Gastrocnemius medialis (tissue), 4 donors: ENCODE measurements around the gene YIF1A. TPM values are rescaled to one million over a fixed set of nuclear protein-coding genes. Genes with fewer than 3 reads are reported as not detected.

Experiments used
- ATAC-seq, 2 donors: fragments of 150-250 bp; one replicate each; pipeline ENCODE4 v1.9.1; 2016
- DNase-seq, 2 donors: peaks; one replicate each; pipeline ENCODE4 v3.0.0-alpha.2; 2019
- H3K27ac ChIP-seq, 4 donors: fragments of 200-600 bp; sonication (generic); 1 replicate in 1 of 4; 2 replicates in 3 of 4; pipeline ENCODE4 v1.5.1; 2016 to 2018; ENCODE audit warnings: mild to moderate bottlenecking in 2 of 4, moderate library complexity in 1 of 4
- H3K27me3 ChIP-seq, 3 donors: fragments of 200-600 bp; sonication (generic) in 2 of 3; 1 replicate in 1 of 3; 2 replicates in 2 of 3; pipeline versions ENCODE4 v1.5.1 to v1.6.0; 2016 to 2019; ENCODE audit warnings: mild to moderate bottlenecking in 1 of 3, moderate library complexity in 1 of 3
- H3K36me3 ChIP-seq, 2 donors: fragments of 200-600 bp; sonication (generic) in 1 of 2; one replicate each; pipeline ENCODE4 v1.5.1; 2017 to 2018
- H3K4me1 ChIP-seq, 2 donors: fragments of 200-600 bp; sonication (generic) in 1 of 2; one replicate each; pipeline ENCODE4 v1.5.1; 2016 to 2017; ENCODE audit warnings: mild to moderate bottlenecking in 2 of 2
- H3K4me3 ChIP-seq, 4 donors: fragments of 200-600 bp; sonication (generic) in 3 of 4; 1 replicate in 1 of 4; 2 replicates in 3 of 4; pipeline ENCODE4 v1.5.1; 2016 to 2019; ENCODE audit warnings: mild to moderate bottlenecking in 2 of 4
- H3K9me3 ChIP-seq, 3 donors: fragments of 200-600 bp; sonication (generic) in 2 of 3; 1 replicate in 1 of 3; 2 replicates in 2 of 3; pipeline ENCODE4 v1.5.1; 2016 to 2019
- POLR2A ChIP-seq, 2 donors: fragments of 450-650 bp; IDR thresholded peaks; one replicate each; pipeline ENCODE4 v1.6.1; 2017; ENCODE audit warnings: antibody characterized with exemption in 2 of 2, mild to moderate bottlenecking in 2 of 2, moderate library complexity in 2 of 2
- in situ Hi-C, 4 donors: fragments of 200-750 bp; cut with MboI; loops; one replicate each; pipeline versions ENCODE4 v1.15.0 to v1.8.0; 2017; ENCODE audit warnings: low sequenced_read_pairs in 4 of 4
- intact Hi-C: fragments of 100-400 bp; cut with DNase I; formaldehyde crosslinking; loops from one replicate; pipeline ENCODE4 v1.15.1; 2023; ENCODE audit warnings: low total_unique reads
- total RNA-seq, 4 donors: library from RNA; depleted of rRNA; stranded (reverse); fragments of >200 nt; gene quantifications; one replicate each; pipeline versions ENCODE4 v1.1.0 to v1.2.3, GENCODE V29; 2016
- TF ChIP-seq, protein P1 (sequence below), 5 experiments: fragments of 450-650 bp in 3 of 5; fragments of 200-600 bp in 2 of 5; sonication (generic) in 2 of 5; IDR thresholded peaks in 4 of 5; conservative IDR thresholded peaks in 1 of 5; 1 replicate in 4 of 5; 2 replicates in 1 of 5; pipeline ENCODE4 v1.5.1; 2016 to 2019; ENCODE audit warnings: antibody characterized with exemption in 5 of 5, mild to moderate bottlenecking in 3 of 5, moderate library complexity in 3 of 5

The YIF1A gene
- total RNA-seq, 4 donors from 2014 or later = 106 to 137 (median 113) TPM

DNA sequence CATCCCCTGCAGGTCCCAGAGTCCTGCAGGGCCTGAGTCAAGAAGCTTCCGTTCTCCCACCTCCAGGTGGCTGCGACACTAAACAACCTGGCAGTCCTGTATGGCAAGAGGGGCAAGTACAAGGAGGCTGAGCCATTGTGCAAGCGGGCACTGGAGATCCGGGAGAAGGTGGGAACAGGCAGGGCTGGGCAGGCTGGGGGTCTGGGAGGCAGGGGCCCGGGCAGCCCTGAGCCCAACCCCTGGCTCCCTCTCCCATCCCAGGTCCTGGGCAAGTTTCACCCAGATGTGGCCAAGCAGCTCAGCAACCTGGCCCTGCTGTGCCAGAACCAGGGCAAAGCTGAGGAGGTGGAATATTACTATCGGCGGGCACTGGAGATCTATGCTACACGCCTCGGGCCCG, 25.2 kb downstream of the YIF1A start:
- Histone ChIP-seq H3K27me3 (no peaks in the 10 kb centered on the region), H3K4me3 (no peak overlapping the region), H3K36me3 (peaks cover 0 to 38% of the 10 kb centered on the region in 2 donors), H3K27ac (no peak overlapping the region), H3K9me3 (no peaks in the 10 kb centered on the region), H3K4me1 (peaks cover 3 to 12% of the 10 kb centered on the region in 2 donors)
- intact Hi-C loops = no loop called here
- TF ChIP-seq, protein P1, sequence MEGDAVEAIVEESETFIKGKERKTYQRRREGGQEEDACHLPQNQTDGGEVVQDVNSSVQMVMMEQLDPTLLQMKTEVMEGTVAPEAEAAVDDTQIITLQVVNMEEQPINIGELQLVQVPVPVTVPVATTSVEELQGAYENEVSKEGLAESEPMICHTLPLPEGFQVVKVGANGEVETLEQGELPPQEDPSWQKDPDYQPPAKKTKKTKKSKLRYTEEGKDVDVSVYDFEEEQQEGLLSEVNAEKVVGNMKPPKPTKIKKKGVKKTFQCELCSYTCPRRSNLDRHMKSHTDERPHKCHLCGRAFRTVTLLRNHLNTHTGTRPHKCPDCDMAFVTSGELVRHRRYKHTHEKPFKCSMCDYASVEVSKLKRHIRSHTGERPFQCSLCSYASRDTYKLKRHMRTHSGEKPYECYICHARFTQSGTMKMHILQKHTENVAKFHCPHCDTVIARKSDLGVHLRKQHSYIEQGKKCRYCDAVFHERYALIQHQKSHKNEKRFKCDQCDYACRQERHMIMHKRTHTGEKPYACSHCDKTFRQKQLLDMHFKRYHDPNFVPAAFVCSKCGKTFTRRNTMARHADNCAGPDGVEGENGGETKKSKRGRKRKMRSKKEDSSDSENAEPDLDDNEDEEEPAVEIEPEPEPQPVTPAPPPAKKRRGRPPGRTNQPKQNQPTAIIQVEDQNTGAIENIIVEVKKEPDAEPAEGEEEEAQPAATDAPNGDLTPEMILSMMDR (IDR thresholded peaks at IDR 0.05 in 4 of 5, conservative IDR thresholded peaks at IDR 0.05 in 1 of 5) = no peak
- TF ChIP-seq POLR2A (IDR thresholded peaks at IDR 0.05) = no peak
- DNase-seq = no peak
- in situ Hi-C loops = no loop called here
- no peak for ATAC-seq

DNA sequence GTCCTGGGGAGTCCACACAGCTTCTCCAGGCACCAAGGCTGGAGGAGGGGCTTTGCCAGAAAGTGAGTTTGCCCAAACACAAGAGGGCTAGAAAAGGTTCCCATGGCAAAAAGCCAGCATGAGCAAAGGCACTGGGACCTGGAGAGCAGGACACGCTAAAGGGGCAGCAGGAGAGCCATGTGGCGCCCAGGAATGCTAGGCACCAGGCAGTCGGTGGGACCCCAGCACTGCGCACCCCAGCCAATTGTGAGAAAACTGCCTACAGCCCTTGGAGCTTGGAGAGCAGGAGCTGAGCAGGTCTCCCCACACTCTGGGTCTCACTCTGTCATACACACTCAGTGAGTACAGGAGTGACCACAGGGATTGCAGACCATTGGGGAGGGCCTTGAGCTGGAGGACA, 25.7 kb downstream of the YIF1A start:
- intact Hi-C loops = no loop called here
- Histone ChIP-seq H3K4me3 (no peak overlapping the region), H3K27me3 (no peaks in the 10 kb centered on the region), H3K36me3 (peaks cover 0 to 38% of the 10 kb centered on the region in 2 donors), H3K27ac (no peak overlapping the region), H3K9me3 (no peaks in the 10 kb centered on the region), H3K4me1 (peaks cover 8 to 18% of the 10 kb centered on the region in 2 donors)
- ATAC-seq (no peak), DNase-seq (no peak)
- in situ Hi-C loops = no loop called here
- no peak for TF ChIP-seq POLR2A (IDR thresholded peaks at IDR 0.05)
- TF ChIP-seq, protein P1 (IDR thresholded peaks at IDR 0.05 in 4 of 5, conservative IDR thresholded peaks at IDR 0.05 in 1 of 5) = no peak

DNA sequence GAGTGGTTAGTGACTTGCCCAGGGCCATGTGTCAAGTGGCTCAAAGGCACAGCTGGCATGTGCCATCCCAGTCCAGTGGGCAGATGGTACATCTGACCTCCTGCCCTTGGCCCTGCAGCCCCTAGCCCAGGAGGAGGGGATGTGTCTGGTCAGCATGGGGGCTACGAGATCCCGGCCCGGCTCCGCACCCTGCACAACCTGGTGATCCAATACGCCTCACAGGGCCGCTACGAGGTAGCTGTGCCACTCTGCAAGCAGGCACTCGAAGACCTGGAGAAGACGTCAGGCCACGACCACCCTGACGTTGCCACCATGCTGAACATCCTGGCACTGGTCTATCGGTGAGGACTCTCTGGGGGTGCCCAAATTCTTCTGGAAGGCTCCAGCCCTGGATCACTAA, 26.2 kb downstream of the YIF1A start:
- H3K9me3 ChIP-seq = no peaks in the 10 kb centered on the region
- DNase-seq (no peak), ATAC-seq (no peak)
- no peak overlapping the region for H3K27ac ChIP-seq
- intact Hi-C loops = no loop called here
- TF ChIP-seq, protein P1 (IDR thresholded peaks at IDR 0.05 in 4 of 5, conservative IDR thresholded peaks at IDR 0.05 in 1 of 5) = no peak
- TF ChIP-seq POLR2A (IDR thresholded peaks at IDR 0.05) = no peak
- in situ Hi-C loops = no loop called here
- no peaks in the 10 kb centered on the region for H3K27me3 ChIP-seq
- peaks cover 0 to 38% of the 10 kb centered on the region in 2 donors for H3K36me3 ChIP-seq
- no peak overlapping the region for H3K4me3 ChIP-seq
- peaks cover 8 to 18% of the 10 kb centered on the region in 2 donors for H3K4me1 ChIP-seq

DNA sequence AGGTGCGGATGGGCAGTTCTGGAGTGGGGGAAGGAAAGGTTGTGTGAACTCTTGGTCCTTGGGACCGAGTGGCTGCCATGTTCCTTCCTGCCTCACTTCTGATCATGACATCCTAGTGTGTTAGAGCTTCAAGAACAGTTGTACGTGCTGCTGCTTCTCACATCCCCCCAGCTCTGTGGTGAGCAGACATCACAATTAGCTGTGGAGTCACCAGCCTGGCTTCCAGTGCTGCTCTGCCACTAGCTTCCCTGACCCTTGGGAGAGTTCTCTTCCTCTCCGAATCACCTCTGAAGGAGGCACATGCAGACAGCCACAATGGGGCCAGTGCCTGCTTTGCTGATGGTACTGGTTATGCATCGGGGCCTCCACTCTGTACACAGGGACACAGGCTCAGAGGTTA, 26.8 kb downstream of the YIF1A start:
- no peak for TF ChIP-seq POLR2A (IDR thresholded peaks at IDR 0.05)
- TF ChIP-seq, protein P1 (IDR thresholded peaks at IDR 0.05 in 4 of 5, conservative IDR thresholded peaks at IDR 0.05 in 1 of 5) = no peak
- Histone ChIP-seq H3K4me3 (no peak overlapping the region), H3K27ac (no peak overlapping the region), H3K27me3 (no peaks in the 10 kb centered on the region), H3K9me3 (no peaks in the 10 kb centered on the region), H3K36me3 (peaks cover 0 to 38% of the 10 kb centered on the region in 2 donors), H3K4me1 (peaks cover 8 to 17% of the 10 kb centered on the region in 2 donors)
- in situ Hi-C loops = no loop called here
- intact Hi-C loops = no loop called here
- DNase-seq (no peak), ATAC-seq (no peak)

DNA sequence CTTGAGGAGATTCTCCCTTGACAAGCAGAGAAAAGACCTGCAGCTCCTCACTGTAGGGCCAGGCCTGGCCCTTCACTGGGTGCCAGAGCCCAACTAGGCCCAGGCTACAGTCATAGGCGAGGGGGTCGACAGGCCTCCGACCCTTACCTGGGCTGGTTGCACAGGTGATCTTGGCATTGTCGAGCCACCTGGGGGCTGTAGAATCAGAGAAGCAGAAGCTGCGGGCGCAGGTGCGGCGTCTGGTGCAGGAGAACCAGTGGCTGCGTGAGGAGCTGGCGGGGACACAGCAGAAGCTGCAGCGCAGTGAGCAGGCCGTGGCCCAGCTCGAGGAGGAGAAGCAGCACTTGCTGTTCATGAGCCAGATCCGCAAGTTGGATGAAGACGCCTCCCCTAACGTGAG, 27.4 kb downstream of the YIF1A start:
- H3K36me3 ChIP-seq = peaks cover 0 to 38% of the 10 kb centered on the region in 2 donors
- no peak for DNase-seq
- TF ChIP-seq, protein P1 (IDR thresholded peaks at IDR 0.05 in 4 of 5, conservative IDR thresholded peaks at IDR 0.05 in 1 of 5) = no peak
- no peak for TF ChIP-seq POLR2A (IDR thresholded peaks at IDR 0.05)
- no peaks in the 10 kb centered on the region for H3K9me3 ChIP-seq
- no peak overlapping the region for H3K27ac ChIP-seq
- ATAC-seq = no peak
- H3K4me1 ChIP-seq = peaks cover 4 to 17% of the 10 kb centered on the region in 2 donors
- no peak overlapping the region for H3K4me3 ChIP-seq
- intact Hi-C loops (no loop called here), in situ Hi-C loops (no loop called here)
- no peaks in the 10 kb centered on the region for H3K27me3 ChIP-seq
